T-cell (primary cell): ENCODE results near the gene LHX1. TPM values are rescaled to one million over a fixed set of nuclear protein-coding genes. Genes with fewer than 3 reads are reported as not detected.

Experiments
- ATAC-seq, 4 experiments: fragments of 200-7000 bp in 3 of 4; fragments of 150-1000 bp in 1 of 4; cut with Tn5 transposase; replicated peaks in 1 of 4; 1 replicate in 3 of 4; 2 replicates in 1 of 4; pipeline ENCODE4 v1.10.0; 2021; ENCODE audit warnings: moderate library complexity in 3 of 4, mild to moderate bottlenecking in 2 of 4, moderate number of reproducible peaks in 1 of 4
- CTCF ChIA-PET, 2 donors: fragments of 300-600 bp; sonication (Branson Sonifier 250); formaldehyde crosslinking; loops; one replicate each; lab custom pipeline; 2022; ENCODE audit warnings: antibody characterized with exemption in 2 of 2; lab: Charles Lee
- POLR2A ChIA-PET, 2 donors: fragments of 300-600 bp; sonication (Branson Sonifier 250); formaldehyde crosslinking; loops; one replicate each; lab custom pipeline; 2022; ENCODE audit warnings: antibody characterized with exemption in 2 of 2; lab: Charles Lee
- DNase-seq, 35 experiments: peaks; one replicate each; pipeline versions ENCODE4 v3.0.0 to v3.0.0-alpha.2; 2013 to 2023
- H3K27ac ChIP-seq: one replicate; pipeline ENCODE4 v1.5.1; 2013; ENCODE audit warnings: low read length
- H3K27me3 ChIP-seq, 2 experiments: replicated peaks in 1 of 2; 1 replicate in 1 of 2; 2 replicates in 1 of 2; pipeline versions ENCODE4 v1.6.1 to v1.7.0; 2013; ENCODE audit warnings: low read length in 1 of 2, mixed read lengths in 1 of 2; ENCODE audit not compliant: control insufficient read depth in 2 of 2, insufficient read depth in 2 of 2; ENCODE audit errors: extremely low read depth in 1 of 2
- H3K36me3 ChIP-seq, 2 donors: 1 replicate in 1 of 2; 2 replicates in 1 of 2; pipeline versions ENCODE4 v1.6.1 to v1.7.0; 2013; ENCODE audit warnings: low read length in 1 of 2; ENCODE audit not compliant: control insufficient read depth in 2 of 2, insufficient read depth in 1 of 2; ENCODE audit errors: extremely low read depth in 1 of 2
- H3K4me1 ChIP-seq, 2 experiments: 1 replicate in 1 of 2; 2 replicates in 1 of 2; pipeline versions ENCODE4 v1.6.1 to v1.7.0; 2013; ENCODE audit warnings: low read length in 2 of 2, mixed read lengths in 1 of 2; ENCODE audit not compliant: insufficient read depth in 2 of 2, control insufficient read depth in 1 of 2; ENCODE audit errors: extremely low read depth in 1 of 2
- H3K4me3 ChIP-seq, 2 donors: 1 replicate in 1 of 2; 2 replicates in 1 of 2; pipeline versions ENCODE4 v1.5.1 to v1.7.0; 2013; ENCODE audit warnings: mild to moderate bottlenecking in 2 of 2, low read length in 1 of 2, moderate library complexity in 1 of 2; ENCODE audit not compliant: control insufficient read depth in 1 of 2; ENCODE audit errors: extremely low read depth in 1 of 2
- H3K9me3 ChIP-seq: 2 replicates; pipeline ENCODE4 v1.7.0; 2013
- H3K27ac Mint-ChIP-seq, 2 donors: one replicate each; pipeline ENCODE4 v1.8.0; 2020 to 2021; ENCODE audit warnings: mild to moderate bottlenecking in 2 of 2, mixed read lengths in 2 of 2
- H3K27me3 Mint-ChIP-seq, 2 donors: one replicate each; pipeline ENCODE4 v1.8.0; 2021 to 2022; ENCODE audit warnings: mixed read lengths in 2 of 2
- H3K36me3 Mint-ChIP-seq: one replicate; pipeline ENCODE4 v1.8.0; 2021; ENCODE audit warnings: mixed read lengths
- H3K4me1 Mint-ChIP-seq, 3 donors: one replicate each; pipeline ENCODE4 v1.8.0; 2020 to 2022; ENCODE audit warnings: mixed read lengths in 3 of 3, mild to moderate bottlenecking in 1 of 3
- H3K4me3 Mint-ChIP-seq, 3 donors: one replicate each; pipeline ENCODE4 v1.8.0; 2020 to 2022; ENCODE audit warnings: mild to moderate bottlenecking in 3 of 3, mixed read lengths in 3 of 3, moderate library complexity in 3 of 3
- H3K9me3 Mint-ChIP-seq, 3 donors: one replicate each; pipeline ENCODE4 v1.8.0; 2020 to 2022; ENCODE audit warnings: mixed read lengths in 3 of 3
- WGBS: methylation state at CpG from one replicate; pipeline ENCODE4 v1.1.5; 2013; ENCODE audit warnings: missing lambda C conversion rate; ENCODE audit not compliant: insufficient coverage; 5-methylcytosine and 5-hydroxymethylcytosine counted together
- total RNA-seq, 35 experiments: library from RNA in 6 of 35; stranded (reverse) in 6 of 35; fragments of 120-200 nt in 1 of 35; gene quantifications; one replicate each; pipeline versions ENCODE4 v1.2.1 to v1.2.4 and lab custom pipeline; 2013 to 2026

Gene LHX1
- total RNA-seq, 5 donors from 2014 or later (not counting 1 experiment from before 2014, with no cell fraction given) = not detected

DNA sequence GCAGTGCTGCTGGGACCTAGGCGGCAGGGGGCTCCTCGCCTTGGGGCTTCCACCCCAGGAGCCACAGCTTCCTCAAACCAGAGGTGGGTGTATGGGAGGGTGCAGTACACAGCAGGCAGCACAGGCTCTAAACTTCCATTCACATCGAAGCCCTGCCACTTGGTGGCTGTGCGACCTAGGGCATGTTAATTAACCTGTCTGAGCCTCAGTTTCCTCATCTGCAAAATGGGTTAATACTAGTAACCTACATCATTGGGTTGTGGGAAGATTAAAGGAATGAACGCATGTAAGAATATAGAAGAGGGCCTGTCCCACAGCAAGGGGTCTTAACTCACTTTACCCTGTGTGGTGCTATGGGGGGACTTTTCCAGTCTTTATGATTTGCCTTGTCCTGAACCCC, 26.8 kb upstream of the LHX1 start:
- Histone ChIP-seq H3K27me3 (peaks cover 15 to 34% of the 10 kb centered on the region in 2 experiments), H3K9me3 (no peaks in the 10 kb centered on the region), H3K4me3 (no peak overlapping the region), H3K36me3 (no peaks in the 10 kb centered on the region), H3K4me1 (no peaks in the 10 kb centered on the region), H3K27ac (no peak overlapping the region)
- Mint-ChIP-seq H3K27ac (no peak overlapping the region), H3K9me3 (no peaks in the 10 kb centered on the region), H3K27me3 (peaks cover 31 to 44% of the 10 kb centered on the region in 2 donors), H3K4me3 (no peak overlapping the region), H3K36me3 (no peaks in the 10 kb centered on the region), H3K4me1 (no peaks in the 10 kb centered on the region)
- DNase-seq (no peak), ATAC-seq (no peak)
- ChIA-PET CTCF (no interaction called here), POLR2A (no interaction called here)
- no CpG with 5 or more reads among the region's 5 CpGs for WGBS

DNA sequence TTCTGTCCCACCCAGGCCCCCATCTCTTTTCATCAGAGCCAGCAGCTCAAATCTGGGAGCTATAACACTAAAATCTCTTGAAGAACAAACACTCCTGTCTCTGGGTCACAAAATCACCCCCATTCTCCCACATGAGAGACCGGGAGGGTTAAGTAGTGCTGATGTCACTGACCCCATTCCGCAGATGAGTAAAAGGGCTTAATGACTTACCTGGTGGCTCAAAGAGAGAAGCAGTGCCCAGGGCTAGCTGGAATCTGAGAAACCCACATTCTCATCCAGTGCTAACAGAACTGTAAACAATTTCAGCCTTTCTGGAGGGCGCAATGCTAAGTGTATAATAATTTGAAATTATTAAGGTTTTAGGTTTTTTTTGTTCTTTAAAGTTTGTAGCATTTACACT, 26.3 kb upstream of the LHX1 start:
- H3K9me3 ChIP-seq = no peaks in the 10 kb centered on the region
- Mint-ChIP-seq H3K9me3 (no peaks in the 10 kb centered on the region), H3K27ac (no peak overlapping the region), H3K4me3 (no peak overlapping the region), H3K36me3 (no peaks in the 10 kb centered on the region), H3K27me3 (peaks cover 30 to 46% of the 10 kb centered on the region in 2 donors), H3K4me1 (no peaks in the 10 kb centered on the region)
- DNase-seq (no peak), ATAC-seq (no peak)
- no peaks in the 10 kb centered on the region for H3K4me1 ChIP-seq
- WGBS = 60% methylated on average over 1 of the region's 3 CpGs
- H3K27ac ChIP-seq = no peak overlapping the region
- ChIA-PET CTCF (no interaction called here), POLR2A (no interaction called here)
- peaks cover 15 to 35% of the 10 kb centered on the region in 2 experiments for H3K27me3 ChIP-seq
- no peak overlapping the region for H3K4me3 ChIP-seq
- H3K36me3 ChIP-seq = no peaks in the 10 kb centered on the region

DNA sequence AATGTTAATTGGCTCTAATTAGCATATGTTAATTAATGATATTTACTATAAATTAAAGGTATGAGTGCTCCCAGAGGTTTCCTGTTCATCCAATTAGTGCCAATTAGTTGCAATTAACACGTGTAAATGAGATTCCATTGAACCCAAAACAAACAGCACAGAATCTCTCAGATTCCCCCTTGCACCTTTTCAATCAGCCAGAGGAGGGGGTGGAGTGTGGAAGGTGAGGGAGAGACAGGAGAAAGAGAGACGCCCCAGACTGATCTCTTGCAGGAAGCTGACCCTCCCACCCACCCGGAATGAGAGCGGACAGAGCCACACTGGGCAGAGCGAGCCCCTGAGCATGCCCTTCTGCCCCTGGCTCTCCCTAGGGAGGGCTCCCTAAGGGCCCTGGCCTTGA, 24.1 kb upstream of the LHX1 start:
- Mint-ChIP-seq H3K27me3 (peaks cover 26 to 33% of the 10 kb centered on the region in 2 donors), H3K27ac (no peak overlapping the region), H3K36me3 (no peaks in the 10 kb centered on the region), H3K4me3 (no peak overlapping the region), H3K9me3 (no peaks in the 10 kb centered on the region), H3K4me1 (no peaks in the 10 kb centered on the region)
- peaks cover 6 to 38% of the 10 kb centered on the region in 2 experiments for H3K27me3 ChIP-seq
- no peak for DNase-seq
- 73% methylated on average over 2 of the region's 5 CpGs for WGBS
- ChIA-PET CTCF (no interaction called here), POLR2A (no interaction called here)
- H3K4me1 ChIP-seq = no peaks in the 10 kb centered on the region
- no peak overlapping the region for H3K27ac ChIP-seq
- no peak overlapping the region for H3K4me3 ChIP-seq
- no peaks in the 10 kb centered on the region for H3K9me3 ChIP-seq
- H3K36me3 ChIP-seq = no peaks in the 10 kb centered on the region
- no peak for ATAC-seq

DNA sequence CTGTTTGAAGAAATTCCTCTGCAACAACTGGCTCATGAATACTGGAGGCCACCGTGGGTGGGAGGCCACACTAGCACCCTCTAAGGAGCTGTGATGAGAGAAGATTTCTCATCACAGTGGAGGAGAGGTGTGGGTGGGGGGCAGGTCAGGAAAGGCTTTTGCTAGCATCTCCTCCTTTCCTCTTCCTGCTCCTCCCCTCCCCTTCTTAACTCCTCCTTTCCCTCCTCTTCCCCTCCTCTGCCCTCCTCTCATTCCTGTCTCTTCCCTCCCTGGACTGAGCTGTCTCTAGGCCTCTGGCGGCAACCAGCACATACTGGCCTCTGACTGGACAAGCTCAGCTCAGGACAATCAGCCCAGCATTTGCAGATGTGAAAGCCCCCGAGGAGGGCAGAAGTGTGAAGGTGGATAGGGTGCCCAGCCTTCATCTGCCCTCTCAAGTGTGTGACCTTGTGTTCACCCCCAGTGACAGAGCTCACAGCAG, 19.0 kb upstream of the LHX1 start:
- Mint-ChIP-seq H3K4me1 (no peaks in the 10 kb centered on the region), H3K9me3 (no peaks in the 10 kb centered on the region), H3K4me3 (no peak overlapping the region), H3K36me3 (no peaks in the 10 kb centered on the region), H3K27ac (no peak overlapping the region), H3K27me3 (peaks cover 47 to 49% of the 10 kb centered on the region in 2 donors)
- H3K9me3 ChIP-seq = no peaks in the 10 kb centered on the region
- no peak for DNase-seq
- peaks cover 11 to 65% of the 10 kb centered on the region in 2 experiments for H3K27me3 ChIP-seq
- no peak overlapping the region for H3K4me3 ChIP-seq
- no peaks in the 10 kb centered on the region for H3K36me3 ChIP-seq
- POLR2A ChIA-PET = no interaction called here
- CTCF ChIA-PET = no interaction called here
- H3K4me1 ChIP-seq = no peaks in the 10 kb centered on the region
- ATAC-seq = no peak
- 17% methylated on average over 1 of the region's 3 CpGs for WGBS
- no peak overlapping the region for H3K27ac ChIP-seq

DNA sequence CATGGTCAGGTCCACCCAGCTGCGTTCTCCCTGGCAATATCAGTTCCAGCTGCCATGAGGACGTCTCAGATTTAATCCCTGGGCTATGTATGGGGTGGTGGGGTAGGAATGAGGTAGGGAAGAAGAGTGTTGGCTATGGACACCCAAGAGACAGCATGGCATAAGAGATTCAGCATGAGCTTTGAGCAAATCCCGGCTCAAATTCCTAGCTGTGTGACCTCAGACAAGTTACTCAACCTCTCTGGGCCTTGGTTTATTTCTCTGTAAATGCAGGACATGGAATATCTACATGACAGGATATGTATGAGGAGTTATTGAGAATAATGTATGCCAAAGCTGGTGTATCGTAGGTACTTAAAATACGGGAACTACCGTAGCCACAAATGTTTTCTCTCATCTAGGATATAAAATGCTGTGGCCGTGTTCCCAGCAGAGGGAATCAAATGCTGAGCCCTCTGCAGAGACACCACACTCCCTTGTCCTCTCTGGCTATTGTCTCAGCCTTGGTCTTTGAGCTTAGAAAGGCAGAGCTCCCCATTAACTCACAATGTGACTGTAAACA, 17.8 kb upstream of the LHX1 start:
- Histone ChIP-seq H3K9me3 (no peaks in the 10 kb centered on the region), H3K4me3 (no peak overlapping the region), H3K27ac (no peak overlapping the region), H3K36me3 (no peaks in the 10 kb centered on the region), H3K4me1 (no peaks in the 10 kb centered on the region), H3K27me3 (peaks cover 11 to 63% of the 10 kb centered on the region in 2 experiments)
- H3K9me3 Mint-ChIP-seq = no peaks in the 10 kb centered on the region
- DNase-seq (no peak), ATAC-seq (no peak)
- peaks cover 49% of the 10 kb centered on the region in 2 donors for H3K27me3 Mint-ChIP-seq
- no peaks in the 10 kb centered on the region for H3K4me1 Mint-ChIP-seq
- H3K4me3 Mint-ChIP-seq = no peak overlapping the region
- no peak overlapping the region for H3K27ac Mint-ChIP-seq
- ChIA-PET POLR2A (no interaction called here), CTCF (interaction anchor here in 1 of 2 donors (0.6 kb wide), 1 partner anchor 11 kb away, joined by 3 read pairs; no protein-coding TSS in a partner anchor)
- 68% methylated on average over 3 of the region's 7 CpGs for WGBS
- no peaks in the 10 kb centered on the region for H3K36me3 Mint-ChIP-seq

DNA sequence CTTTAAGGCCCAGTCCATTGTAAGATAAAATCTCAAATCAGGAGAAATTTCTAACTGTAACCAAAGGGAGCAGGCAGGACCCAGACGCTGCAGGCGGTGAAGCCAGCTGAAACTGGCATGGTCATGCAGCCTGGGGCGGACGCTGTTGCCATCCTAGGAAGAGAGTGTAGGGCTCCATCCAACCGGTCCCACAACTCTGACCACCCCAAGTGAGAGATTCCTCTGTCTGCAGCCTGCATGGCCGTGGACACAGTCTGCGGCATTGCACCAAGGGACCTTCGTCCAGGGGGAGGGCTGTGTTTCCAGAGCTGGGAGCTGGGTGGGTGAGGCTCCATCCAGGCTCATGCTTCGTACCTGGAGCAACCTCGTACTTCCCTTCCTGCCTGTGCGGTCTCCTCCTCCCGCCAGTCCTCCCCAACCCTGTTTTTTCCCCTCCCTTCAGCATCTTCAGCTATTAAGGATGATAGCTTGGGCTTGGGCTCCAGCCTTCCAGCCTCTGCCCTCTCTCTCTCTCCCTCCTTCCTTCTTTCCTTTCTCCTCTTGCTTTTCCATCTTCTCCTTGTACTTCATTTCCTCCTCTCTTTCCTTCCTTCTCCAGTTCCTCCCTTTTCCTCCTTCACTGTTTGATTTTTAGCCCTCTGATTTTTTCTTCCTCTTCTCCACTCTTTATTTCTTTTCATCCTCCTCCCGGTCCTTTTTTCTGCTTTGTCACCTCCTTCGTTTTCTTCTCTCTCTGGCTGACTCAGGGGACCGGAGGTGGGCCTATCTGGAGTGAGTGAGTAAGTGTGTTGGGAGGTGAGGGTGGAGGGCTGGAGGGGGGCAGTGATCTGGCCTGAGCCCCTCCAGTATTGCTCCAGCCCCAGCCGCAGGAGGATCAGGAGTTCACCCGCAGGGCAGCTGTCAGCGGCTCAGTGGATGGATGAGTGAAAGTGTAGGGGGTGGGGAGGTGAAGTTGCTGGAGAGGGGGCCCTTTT, 17.0 kb upstream of the LHX1 start:
- H3K4me1 Mint-ChIP-seq = no peaks in the 10 kb centered on the region

More for the DNA sequence above, 17.0 kb upstream of the LHX1 start:
- H3K9me3 Mint-ChIP-seq = no peaks in the 10 kb centered on the region
- no peak overlapping the region for H3K4me3 Mint-ChIP-seq
- WGBS = 60% methylated on average over 8 of the region's 18 CpGs
- ATAC-seq (no peak), DNase-seq (no peak)
- H3K27ac ChIP-seq = no peak overlapping the region
- H3K36me3 Mint-ChIP-seq = no peaks in the 10 kb centered on the region
- H3K27me3 ChIP-seq = peaks cover 11 to 61% of the 10 kb centered on the region in 2 experiments
- H3K27me3 Mint-ChIP-seq = peaks cover 48 to 49% of the 10 kb centered on the region in 2 donors
- no peaks in the 10 kb centered on the region for H3K36me3 ChIP-seq
- no peak overlapping the region for H3K27ac Mint-ChIP-seq
- CTCF ChIA-PET = interaction anchor here in 1 of 2 donors (0.6 kb wide), 1 partner anchor 12 kb away, joined by 3 read pairs; no protein-coding TSS in a partner anchor
- POLR2A ChIA-PET = interaction anchor here in 1 of 2 donors (0.6 kb wide), 1 partner anchor 52 kb away, joined by 3 read pairs; no protein-coding TSS in a partner anchor
- no peak overlapping the region for H3K4me3 ChIP-seq
- no peaks in the 10 kb centered on the region for H3K4me1 ChIP-seq
- no peaks in the 10 kb centered on the region for H3K9me3 ChIP-seq
